Prostate gland (tissue), 2 donors: ENCODE measurements around the gene CD86. TPM values are rescaled to one million over a fixed set of nuclear protein-coding genes. Genes with fewer than 3 reads are reported as not detected.
"Not testable (repeated sequence)": the region's sequence is repeated elsewhere in the genome, so short reads cannot be mapped to it uniquely, and the experiment has no call there.

Source experiments
- DNase-seq: peaks from one replicate; pipeline ENCODE4 v3.0.0-alpha.2; 2019; ENCODE audit warnings: low spot score
- H3K27ac ChIP-seq, 2 donors: fragments of 200-600 bp; sonication (generic); 2 replicates each; pipeline ENCODE4 v1.5.1; 2017 to 2019
- H3K27me3 ChIP-seq: fragments of 200-600 bp; sonication (generic); replicated peaks from 2 replicates; pipeline ENCODE4 v1.5.1; 2019; ENCODE audit not compliant: insufficient read depth
- H3K36me3 ChIP-seq, 2 donors: fragments of 200-600 bp; sonication (generic); 1 replicate in 1 of 2; 2 replicates in 1 of 2; pipeline versions ENCODE4 v1.5.1 to v1.8.1; 2017 to 2019
- H3K4me1 ChIP-seq: fragments of 200-600 bp; sonication (generic); replicated peaks from 2 replicates; pipeline ENCODE4 v1.5.1; 2019
- H3K4me3 ChIP-seq, 2 donors: fragments of 200-600 bp; sonication (generic); 2 replicates each; pipeline ENCODE4 v1.5.1; 2017 to 2019
- H3K9me3 ChIP-seq: fragments of 200-600 bp; sonication (generic); 2 replicates; pipeline ENCODE4 v1.5.1; 2017
- POLR2A ChIP-seq: fragments of 450-650 bp; IDR thresholded peaks from one replicate; pipeline ENCODE4 v1.6.1; 2016; ENCODE audit warnings: antibody characterized with exemption, mild to moderate bottlenecking
- POLR2AphosphoS5 ChIP-seq: sonication (generic); formaldehyde crosslinking; IDR thresholded peaks from one replicate; pipeline ENCODE4 v1.6.1; 2017; ENCODE audit warnings: antibody characterized with exemption
- WGBS: methylation state at CpG from one replicate; pipeline ENCODE4 v1.1.5; 2018; 5-methylcytosine and 5-hydroxymethylcytosine counted together
- intact Hi-C: fragments of 100-400 bp; cut with DNase I; formaldehyde crosslinking; loops from one replicate; pipeline ENCODE4 v1.14.2; 2022
- total RNA-seq, 2 donors: library from RNA; depleted of rRNA; stranded (reverse); fragments of >200 nt; gene quantifications; one replicate each; pipeline ENCODE4 v1.1.0, GENCODE V29; 2016
- TF ChIP-seq, protein P1 (sequence below), 4 experiments: fragments of 200-600 bp in 2 of 4; fragments of 450-650 bp in 2 of 4; sonication (generic) in 2 of 4; IDR thresholded peaks; 1 replicate in 3 of 4; 2 replicates in 1 of 4; pipeline ENCODE4 v1.5.1; 2016 to 2019; ENCODE audit warnings: antibody characterized with exemption in 4 of 4, mild to moderate bottlenecking in 2 of 4, moderate library complexity in 2 of 4

CD86 gene
- total RNA-seq, 2 donors from 2014 or later: 0.68 to 1.2 TPM

DNA sequence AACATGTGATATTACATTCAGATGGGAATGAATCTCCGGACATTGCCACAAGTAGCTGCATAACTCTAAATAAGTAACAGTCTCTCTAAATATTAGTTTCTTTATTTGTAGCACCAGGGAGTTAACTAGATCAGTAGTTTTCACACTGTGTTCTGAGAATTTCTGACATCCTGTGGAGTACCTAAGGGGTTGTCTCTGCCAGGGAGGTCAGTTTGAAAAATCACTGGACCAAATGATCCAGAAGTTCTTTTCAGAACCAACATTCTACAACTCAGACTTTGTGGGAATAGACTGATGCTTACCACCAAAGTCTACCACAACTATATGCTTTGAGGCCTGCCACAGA is 24.1 kb upstream of the CD86 start:
- Histone ChIP-seq H3K27ac (no peak overlapping the region), H3K27me3 (no peaks in the 10 kb centered on the region), H3K9me3 (no peaks in the 10 kb centered on the region), H3K4me1 (no peaks in the 10 kb centered on the region), H3K4me3 (no peak overlapping the region), H3K36me3 (no peaks in the 10 kb centered on the region)
- WGBS: 81% methylated on average over 1 of the region's 1 CpG
- intact Hi-C loops: no loop called here
- DNase-seq: no peak
- TF ChIP-seq POLR2A (no peak), POLR2AphosphoS5 (no peak)
- TF ChIP-seq, protein P1, sequence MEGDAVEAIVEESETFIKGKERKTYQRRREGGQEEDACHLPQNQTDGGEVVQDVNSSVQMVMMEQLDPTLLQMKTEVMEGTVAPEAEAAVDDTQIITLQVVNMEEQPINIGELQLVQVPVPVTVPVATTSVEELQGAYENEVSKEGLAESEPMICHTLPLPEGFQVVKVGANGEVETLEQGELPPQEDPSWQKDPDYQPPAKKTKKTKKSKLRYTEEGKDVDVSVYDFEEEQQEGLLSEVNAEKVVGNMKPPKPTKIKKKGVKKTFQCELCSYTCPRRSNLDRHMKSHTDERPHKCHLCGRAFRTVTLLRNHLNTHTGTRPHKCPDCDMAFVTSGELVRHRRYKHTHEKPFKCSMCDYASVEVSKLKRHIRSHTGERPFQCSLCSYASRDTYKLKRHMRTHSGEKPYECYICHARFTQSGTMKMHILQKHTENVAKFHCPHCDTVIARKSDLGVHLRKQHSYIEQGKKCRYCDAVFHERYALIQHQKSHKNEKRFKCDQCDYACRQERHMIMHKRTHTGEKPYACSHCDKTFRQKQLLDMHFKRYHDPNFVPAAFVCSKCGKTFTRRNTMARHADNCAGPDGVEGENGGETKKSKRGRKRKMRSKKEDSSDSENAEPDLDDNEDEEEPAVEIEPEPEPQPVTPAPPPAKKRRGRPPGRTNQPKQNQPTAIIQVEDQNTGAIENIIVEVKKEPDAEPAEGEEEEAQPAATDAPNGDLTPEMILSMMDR (IDR thresholded peaks at IDR 0.05): no peak

DNA sequence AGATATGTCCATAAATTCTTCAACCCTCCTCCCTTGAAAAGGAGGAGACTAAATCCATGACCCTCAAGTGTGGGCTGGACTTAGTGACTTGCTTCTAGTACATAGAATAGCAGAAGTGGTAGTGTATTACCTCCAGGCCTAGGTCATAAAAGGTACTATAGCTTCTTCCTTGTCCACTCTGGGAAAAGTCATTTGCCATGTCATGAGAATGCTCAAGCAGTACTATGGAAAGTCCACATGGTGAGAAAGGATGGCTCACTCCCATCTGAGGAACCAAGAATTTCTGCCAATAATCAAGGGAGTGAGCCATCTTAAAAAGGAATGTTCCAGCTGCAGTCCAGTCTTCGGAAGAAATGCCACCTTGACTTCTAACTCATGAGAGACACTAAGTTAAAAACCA is 22.6 kb upstream of the CD86 start:
- TF ChIP-seq POLR2A (no peak), POLR2AphosphoS5 (no peak)
- TF ChIP-seq, protein P1 (IDR thresholded peaks at IDR 0.05): no peak
- no peak for DNase-seq
- no peak overlapping the region for H3K4me3 ChIP-seq
- intact Hi-C loops: no loop called here
- H3K27ac ChIP-seq: no peak overlapping the region
- H3K9me3 ChIP-seq: no peaks in the 10 kb centered on the region
- WGBS: 92% methylated on average over 1 of the region's 1 CpG
- no peaks in the 10 kb centered on the region for H3K4me1 ChIP-seq
- no peaks in the 10 kb centered on the region for H3K36me3 ChIP-seq
- H3K27me3 ChIP-seq: no peaks in the 10 kb centered on the region

DNA sequence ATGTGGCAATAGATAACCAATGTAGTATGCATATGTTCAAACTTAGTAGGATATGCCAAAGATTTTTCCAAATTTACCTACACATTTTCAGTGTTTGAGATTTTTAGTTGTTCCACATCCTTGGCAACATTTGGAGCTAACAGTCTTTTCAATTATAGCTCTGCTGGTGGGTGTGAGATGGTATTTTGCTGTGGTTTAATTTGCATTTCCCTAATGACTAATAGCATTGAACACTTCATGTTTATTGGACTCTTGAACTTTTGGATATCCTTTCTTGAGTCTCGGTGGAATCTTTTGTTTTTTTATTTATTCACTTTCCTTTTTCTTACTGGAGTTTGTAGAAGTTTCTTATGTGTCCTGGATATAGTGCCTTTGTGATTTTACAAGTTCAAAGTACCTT is 22.1 kb upstream of the CD86 start:
- TF ChIP-seq POLR2A: no peak
- TF ChIP-seq POLR2AphosphoS5: no peak
- TF ChIP-seq, protein P1 (IDR thresholded peaks at IDR 0.05): no peak
- intact Hi-C loops: no loop called here
- no peaks in the 10 kb centered on the region for H3K4me1 ChIP-seq
- H3K27ac ChIP-seq: no peak overlapping the region
- no peaks in the 10 kb centered on the region for H3K27me3 ChIP-seq
- WGBS: 69% methylated on average over 1 of the region's 1 CpG
- no peak for DNase-seq
- no peaks in the 10 kb centered on the region for H3K36me3 ChIP-seq
- no peaks in the 10 kb centered on the region for H3K9me3 ChIP-seq
- H3K4me3 ChIP-seq: no peak overlapping the region

DNA sequence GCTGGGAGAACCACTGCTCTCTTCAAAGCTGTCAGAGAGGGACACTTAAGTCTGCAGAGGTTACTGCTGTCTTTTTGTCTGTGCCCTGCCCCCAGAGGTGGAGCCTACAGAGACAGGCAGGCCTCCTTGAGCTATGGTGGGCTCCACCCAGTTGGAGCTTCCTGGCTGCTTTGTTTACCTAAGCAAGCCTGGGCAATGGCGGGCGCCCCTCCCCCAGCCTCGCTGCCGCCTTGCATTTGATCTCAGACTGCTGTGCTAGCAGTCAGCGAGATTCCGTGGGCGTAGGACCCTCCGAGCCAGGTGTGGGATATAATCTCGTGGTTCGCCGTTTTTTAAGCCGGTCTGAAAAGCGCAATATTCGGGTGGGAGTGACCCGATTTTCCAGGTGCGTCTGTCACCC is 7.9 kb upstream of the CD86 start:
- H3K27ac ChIP-seq: not testable (repeated sequence)

DNA sequence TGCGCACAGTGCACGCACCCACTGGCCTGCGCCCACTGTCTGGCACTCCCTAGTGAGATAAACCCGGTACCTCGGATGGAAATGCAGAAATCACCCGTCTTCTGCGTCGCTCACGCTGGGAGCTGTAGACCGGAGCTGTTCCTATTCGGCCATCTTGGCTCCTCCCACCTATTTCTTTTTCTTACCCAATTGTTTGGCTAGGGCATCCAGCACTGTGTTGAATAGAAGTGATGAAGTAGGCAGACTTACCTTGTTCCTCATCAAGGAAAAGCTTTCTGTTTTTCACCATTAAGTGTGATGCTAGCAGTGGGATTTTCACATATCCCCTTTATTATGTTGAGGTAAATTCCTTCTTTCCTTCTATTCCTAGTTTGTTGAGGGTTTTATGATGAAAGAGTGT is 7.4 kb upstream of the CD86 start:
- H3K27ac ChIP-seq, DNase-seq, H3K4me3 ChIP-seq, H3K4me1 ChIP-seq, H3K9me3 ChIP-seq, intact Hi-C loops, H3K27me3 ChIP-seq, H3K36me3 ChIP-seq: not testable (repeated sequence)
- WGBS: 92% methylated on average over 10 of the region's 11 CpGs

More for the DNA sequence above, 7.9 kb upstream of the CD86 start:
- H3K36me3 ChIP-seq, DNase-seq, H3K4me1 ChIP-seq, intact Hi-C loops, H3K9me3 ChIP-seq, H3K27me3 ChIP-seq, H3K4me3 ChIP-seq: not testable (repeated sequence)
- WGBS: 71% methylated on average over 14 of the region's 16 CpGs

DNA sequence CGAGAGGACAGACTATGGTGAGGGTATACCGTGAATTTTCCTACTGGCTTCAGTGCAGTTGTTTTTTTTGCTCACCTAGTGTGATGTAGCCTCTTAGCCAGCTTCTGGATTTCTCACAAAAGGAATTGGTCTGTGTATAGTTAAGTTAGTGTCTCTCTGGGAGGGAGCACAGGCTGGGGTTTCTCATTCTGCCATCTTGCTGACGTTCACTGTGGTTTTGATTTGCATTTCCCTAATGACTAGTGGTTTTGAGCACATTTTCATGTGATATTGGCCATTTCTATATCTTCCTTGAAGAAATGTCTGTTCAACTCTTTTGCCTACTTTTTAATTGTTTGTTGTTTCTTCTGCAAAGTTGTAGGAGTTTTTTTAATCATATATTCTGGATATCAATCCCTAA is 2.2 kb upstream of the CD86 start:
- no peaks in the 10 kb centered on the region for H3K36me3 ChIP-seq
- no peaks in the 10 kb centered on the region for H3K27me3 ChIP-seq
- no peak overlapping the region for H3K27ac ChIP-seq
- no peaks in the 10 kb centered on the region for H3K4me1 ChIP-seq
- H3K9me3 ChIP-seq: no peaks in the 10 kb centered on the region
- 85% methylated on average over 3 of the region's 3 CpGs for WGBS
- no peak for DNase-seq
- no peak overlapping the region for H3K4me3 ChIP-seq
- TF ChIP-seq POLR2A: no peak
- TF ChIP-seq POLR2AphosphoS5: no peak
- TF ChIP-seq, protein P1 (IDR thresholded peaks at IDR 0.05): no peak
- intact Hi-C loops: no loop called here
